Fibroblast of lung (primary cell): ENCODE measurements around the gene STARD7. TPM values are rescaled to one million over a fixed set of nuclear protein-coding genes. Genes with fewer than 3 reads are reported as not detected.

Source experiments
- DNase-seq, 2 donors: peaks; one replicate each; pipeline versions ENCODE4 v3.0.0 to v3.0.0-alpha.2; 2010; ENCODE audit warnings: low read depth in 2 of 2
- H2AFZ ChIP-seq: 2 replicates; pipeline ENCODE4 v1.5.1; 2012; ENCODE audit warnings: low read length, control low read depth, inconsistent platforms
- H3K27ac ChIP-seq: 2 replicates; pipeline ENCODE4 v1.5.1; 2011; ENCODE audit warnings: low read length, control low read depth; ENCODE audit not compliant: insufficient read depth
- H3K27me3 ChIP-seq: 2 replicates; pipeline ENCODE4 v1.5.1; 2011; ENCODE audit warnings: mild to moderate bottlenecking, low read length; ENCODE audit not compliant: control insufficient read depth, insufficient read depth
- H3K36me3 ChIP-seq: 2 replicates; pipeline ENCODE4 v1.5.1; 2011; ENCODE audit warnings: low read length; ENCODE audit not compliant: control insufficient read depth, insufficient read depth
- H3K4me1 ChIP-seq: 2 replicates; pipeline ENCODE4 v1.5.1; 2011; ENCODE audit warnings: low read length; ENCODE audit not compliant: control insufficient read depth, insufficient read depth; ENCODE audit errors: extremely low read depth
- H3K4me2 ChIP-seq: 2 replicates; pipeline ENCODE4 v1.5.1; 2011; ENCODE audit warnings: low read length, control low read depth; ENCODE audit not compliant: insufficient read depth; ENCODE audit errors: extremely low read depth
- H3K4me3 ChIP-seq, 4 experiments: fragments of 200-600 bp in 1 of 4; sonication (generic) in 1 of 4; replicated peaks in 1 of 4; 2 replicates each; pipeline ENCODE4 v1.5.1; 2011 to 2016; ENCODE audit warnings: low read length in 4 of 4, low read depth in 3 of 4, mild to moderate bottlenecking in 3 of 4, control low read depth in 2 of 4, inconsistent platforms in 1 of 4, mixed read lengths in 1 of 4; ENCODE audit not compliant: insufficient read depth in 1 of 4; ENCODE audit errors: control extremely low read depth in 1 of 4
- H3K79me2 ChIP-seq: 2 replicates; pipeline ENCODE4 v1.5.1; 2012; ENCODE audit warnings: mild to moderate bottlenecking, low read length, inconsistent platforms; ENCODE audit not compliant: control insufficient read depth, insufficient read depth
- H3K9ac ChIP-seq: 2 replicates; pipeline ENCODE4 v1.5.1; 2011; ENCODE audit warnings: mild to moderate bottlenecking, low read length, control low read depth; ENCODE audit not compliant: insufficient read depth
- H3K9me3 ChIP-seq: 2 replicates; pipeline ENCODE4 v1.5.1; 2012; ENCODE audit warnings: low read depth, low read length; ENCODE audit not compliant: control insufficient read depth, insufficient read depth
- H4K20me1 ChIP-seq: 2 replicates; pipeline ENCODE4 v1.5.1; 2011; ENCODE audit warnings: low read length; ENCODE audit not compliant: control insufficient read depth, insufficient read depth; ENCODE audit errors: extremely low read depth
- EZH2 ChIP-seq: IDR thresholded peaks from 2 replicates; pipeline ENCODE4 v1.5.1; 2012; ENCODE audit warnings: low read length, control low read depth, mild to moderate bottlenecking; ENCODE audit errors: missing control alignments
- polyA plus RNA-seq, 2 donors: library from polyadenylated mRNA; depleted of rRNA in 1 of 2; stranded (reverse) in 1 of 2; unstranded in 1 of 2; fragments of >200 nt; gene quantifications; 2 replicates each; pipeline ENCODE4 v1.2.1, GENCODE V29; 2011 to 2012; ENCODE audit warnings: missing spikeins in 1 of 2
- total RNA-seq: library from RNA; depleted of rRNA; stranded (reverse); fragments of >200 nt; gene quantifications from 2 replicates; pipeline ENCODE4 v1.2.1, GENCODE V29; 2014
- TF ChIP-seq, protein P1 (sequence below), 2 donors: IDR thresholded peaks in 1 of 2; conservative IDR thresholded peaks in 1 of 2; 1 replicate in 1 of 2; 2 replicates in 1 of 2; pipeline ENCODE4 v1.5.1; 2011 to 2012; ENCODE audit warnings: low read length in 2 of 2, control low read depth in 1 of 2, inconsistent platforms in 1 of 2, low read depth in 1 of 2, mild to moderate bottlenecking in 1 of 2

STARD7 gene
- total and polyA plus RNA-seq, 2 donors (not counting 1 experiment from before 2014, with no cell fraction given), result 109 to 121 TPM

DNA sequence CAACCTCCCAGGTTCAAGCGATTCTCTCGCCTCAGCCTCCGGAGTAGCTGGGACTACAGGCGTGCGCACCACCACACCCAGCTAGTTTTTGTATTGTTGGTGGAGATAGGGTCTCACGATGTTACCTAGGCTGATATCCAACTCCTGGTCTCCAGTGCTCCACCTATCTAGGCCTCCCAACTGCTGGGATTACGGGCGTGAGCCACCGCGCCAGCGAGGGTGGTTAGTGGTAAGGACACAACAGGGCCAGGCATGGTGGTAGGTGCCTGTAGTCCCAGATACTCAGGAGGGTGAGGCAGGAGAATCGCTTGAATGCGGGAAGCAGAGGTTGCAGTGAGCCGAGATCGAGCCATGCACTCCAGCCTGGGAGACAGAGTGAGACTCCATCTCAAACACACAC lies 36.8 kb downstream of the STARD7 start:
- Histone ChIP-seq H3K27ac (no peak overlapping the region), H3K27me3 (no peaks in the 10 kb centered on the region), H3K4me2 (no peak overlapping the region), H3K4me3 (no peak overlapping the region), H2AFZ (no peak overlapping the region), H3K9ac (no peak overlapping the region), H4K20me1 (no peaks in the 10 kb centered on the region), H3K79me2 (no peaks in the 10 kb centered on the region), H3K9me3 (no peaks in the 10 kb centered on the region), H3K4me1 (no peaks in the 10 kb centered on the region), H3K36me3 (no peaks in the 10 kb centered on the region)
- DNase-seq, result no peak
- TF ChIP-seq, protein P1, sequence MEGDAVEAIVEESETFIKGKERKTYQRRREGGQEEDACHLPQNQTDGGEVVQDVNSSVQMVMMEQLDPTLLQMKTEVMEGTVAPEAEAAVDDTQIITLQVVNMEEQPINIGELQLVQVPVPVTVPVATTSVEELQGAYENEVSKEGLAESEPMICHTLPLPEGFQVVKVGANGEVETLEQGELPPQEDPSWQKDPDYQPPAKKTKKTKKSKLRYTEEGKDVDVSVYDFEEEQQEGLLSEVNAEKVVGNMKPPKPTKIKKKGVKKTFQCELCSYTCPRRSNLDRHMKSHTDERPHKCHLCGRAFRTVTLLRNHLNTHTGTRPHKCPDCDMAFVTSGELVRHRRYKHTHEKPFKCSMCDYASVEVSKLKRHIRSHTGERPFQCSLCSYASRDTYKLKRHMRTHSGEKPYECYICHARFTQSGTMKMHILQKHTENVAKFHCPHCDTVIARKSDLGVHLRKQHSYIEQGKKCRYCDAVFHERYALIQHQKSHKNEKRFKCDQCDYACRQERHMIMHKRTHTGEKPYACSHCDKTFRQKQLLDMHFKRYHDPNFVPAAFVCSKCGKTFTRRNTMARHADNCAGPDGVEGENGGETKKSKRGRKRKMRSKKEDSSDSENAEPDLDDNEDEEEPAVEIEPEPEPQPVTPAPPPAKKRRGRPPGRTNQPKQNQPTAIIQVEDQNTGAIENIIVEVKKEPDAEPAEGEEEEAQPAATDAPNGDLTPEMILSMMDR (conservative IDR thresholded peaks at IDR 0.05 in 1 of 2, IDR thresholded peaks at IDR 0.05 in 1 of 2; ENCODE audit: low read depth in 1 of 2, low read length in 2 of 2), result no peak

DNA sequence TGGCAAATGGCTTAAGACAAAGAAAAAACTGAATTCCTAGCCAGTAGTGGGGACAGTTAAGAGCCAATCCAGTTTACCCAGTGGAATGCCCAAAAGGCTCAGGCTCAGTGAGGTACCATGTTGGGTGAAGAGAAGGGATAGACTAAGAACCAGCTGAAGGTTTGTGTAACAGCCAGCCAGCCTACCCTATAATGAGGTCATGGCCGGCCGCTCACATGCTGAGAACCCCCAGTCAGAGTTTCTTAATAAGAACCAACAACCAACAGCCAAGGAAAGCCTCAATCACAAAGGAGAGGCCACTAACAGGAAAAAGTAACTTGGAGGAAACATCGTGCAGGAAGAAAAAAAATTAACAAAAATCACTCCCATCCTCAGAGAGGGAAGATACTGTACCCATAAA lies 38.0 kb downstream of the STARD7 start:
- Histone ChIP-seq H3K27ac (no peak overlapping the region), H3K9ac (no peak overlapping the region)

DNA sequence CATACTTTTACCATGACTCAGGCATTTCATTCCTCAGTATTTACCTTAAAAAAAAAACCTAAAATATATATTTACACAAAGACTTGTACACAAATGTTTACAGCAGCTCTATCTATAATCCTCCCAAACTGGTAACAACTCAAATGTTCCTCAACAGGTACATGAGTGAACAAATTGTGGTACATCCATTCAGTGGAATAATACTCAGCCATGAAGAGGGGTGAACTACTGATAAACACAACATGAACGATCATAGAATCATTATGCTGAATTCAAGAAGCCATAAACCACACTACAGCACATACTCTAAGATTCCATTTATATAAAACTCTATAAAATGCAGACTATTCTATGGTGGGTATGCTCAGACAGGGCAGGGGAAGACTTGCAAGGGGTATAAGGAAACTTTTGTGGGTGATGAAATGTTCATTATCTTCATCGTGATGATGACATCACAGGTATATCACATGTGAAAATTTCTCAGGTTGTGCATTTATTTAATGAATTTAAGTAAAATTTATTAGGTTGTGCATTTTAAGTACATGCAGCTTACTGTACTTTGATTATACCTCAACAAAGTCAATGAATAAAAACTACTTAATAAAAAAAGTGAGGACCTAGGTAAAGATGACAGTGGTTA lies 38.6 kb downstream of the STARD7 start:
- H3K9ac ChIP-seq, result no peak overlapping the region
- H3K27ac ChIP-seq, result no peak overlapping the region
- H3K4me1 ChIP-seq, result no peaks in the 10 kb centered on the region
- no peak overlapping the region for H3K4me2 ChIP-seq
- no peaks in the 10 kb centered on the region for H3K79me2 ChIP-seq
- no peaks in the 10 kb centered on the region for H3K9me3 ChIP-seq
- H2AFZ ChIP-seq, result no peak overlapping the region
- no peaks in the 10 kb centered on the region for H4K20me1 ChIP-seq
- TF ChIP-seq EZH2, result no peak
- TF ChIP-seq, protein P1 (conservative IDR thresholded peaks at IDR 0.05 in 1 of 2, IDR thresholded peaks at IDR 0.05 in 1 of 2; ENCODE audit: low read depth in 1 of 2, low read length in 2 of 2), result no peak
- H3K36me3 ChIP-seq, result no peaks in the 10 kb centered on the region
- H3K4me3 ChIP-seq, result no peak overlapping the region
- H3K27me3 ChIP-seq, result no peaks in the 10 kb centered on the region
- no peak for DNase-seq

More for the DNA sequence above, 38.0 kb downstream of the STARD7 start:
- Histone ChIP-seq H3K79me2 (no peaks in the 10 kb centered on the region), H4K20me1 (no peaks in the 10 kb centered on the region), H3K4me1 (no peaks in the 10 kb centered on the region), H3K4me2 (no peak overlapping the region), H3K27me3 (no peaks in the 10 kb centered on the region), H3K4me3 (no peak overlapping the region), H3K9me3 (no peaks in the 10 kb centered on the region), H2AFZ (no peak overlapping the region), H3K36me3 (no peaks in the 10 kb centered on the region)
- TF ChIP-seq, protein P1 (conservative IDR thresholded peaks at IDR 0.05 in 1 of 2, IDR thresholded peaks at IDR 0.05 in 1 of 2; ENCODE audit: low read depth in 1 of 2, low read length in 2 of 2), result no peak
- no peak for TF ChIP-seq EZH2
- DNase-seq, result no peak
